IMR-90 (cell line): ENCODE measurements around the gene CASS4. TPM values are rescaled to one million over a fixed set of nuclear protein-coding genes. Genes with fewer than 3 reads are reported as not detected.

Source experiments
- ATAC-seq: fragments of 200-7000 bp; cut with Tn5 transposase; 2 replicates; pipeline ENCODE4 v1.9.1; 2020; ENCODE audit warnings: low read depth, mild to moderate bottlenecking, moderate library complexity
- BruUV-seq: library from RNA; stranded (reverse); fragments of 400-500 nt; replicated peaks from 2 replicates; lab custom pipeline; 2021; lab: Mats Ljungman, UMichigan
- CTCF ChIA-PET: fragments of 300-600 bp; formaldehyde crosslinking; extraction: SDS; loops from one replicate; lab custom pipeline; 2021; ENCODE audit warnings: antibody characterized with exemption; lab: Yijun Ruan, JAX
- POLR2A ChIA-PET: fragments of 300-600 bp; sonication (Branson Sonifier 250); formaldehyde crosslinking; loops from one replicate; lab custom pipeline; 2022; ENCODE audit warnings: antibody characterized with exemption; ENCODE audit not compliant: unreplicated experiment; lab: Charles Lee
- DNase-seq: peaks from one replicate; pipeline ENCODE4 v3.0.0; 2013
- H2AFZ ChIP-seq: replicated peaks from 2 replicates; pipeline ENCODE3; 2013; ENCODE audit warnings: low read length, mild to moderate bottlenecking; ENCODE audit not compliant: poor library complexity
- H2AK5ac ChIP-seq: 2 replicates; pipeline ENCODE4 v1.6.1; 2013; ENCODE audit warnings: low read depth, low read length, inconsistent platforms
- H2AK9ac ChIP-seq: replicated peaks from 2 replicates; pipeline ENCODE3; 2013; ENCODE audit warnings: mild to moderate bottlenecking, low read depth, low read length, moderate library complexity; ENCODE audit not compliant: poor library complexity
- H2BK120ac ChIP-seq: 2 replicates; pipeline ENCODE4 v1.6.1; 2013; ENCODE audit warnings: low read depth, low read length, inconsistent platforms
- H2BK15ac ChIP-seq: 3 replicates; pipeline ENCODE4 v1.6.1; 2013; ENCODE audit warnings: low read depth, low read length, inconsistent platforms
- H2BK20ac ChIP-seq: 2 replicates; pipeline ENCODE4 v1.6.1; 2013; ENCODE audit warnings: low read depth, mild to moderate bottlenecking, inconsistent platforms, low read length, moderate library complexity
- H2BK5ac ChIP-seq: 2 replicates; pipeline ENCODE4 v1.6.1; 2013; ENCODE audit warnings: mild to moderate bottlenecking, low read depth, low read length, inconsistent platforms; ENCODE audit not compliant: poor library complexity, severe bottlenecking
- H3K14ac ChIP-seq: replicated peaks from 2 replicates; pipeline ENCODE4 v1.6.1; 2013; ENCODE audit warnings: low read depth, low read length, inconsistent platforms
- H3K18ac ChIP-seq: 2 replicates; pipeline ENCODE4 v1.6.1; 2013; ENCODE audit warnings: low read depth, low read length, control low read depth
- H3K23ac ChIP-seq: 2 replicates; pipeline ENCODE4 v1.6.1; 2013; ENCODE audit warnings: low read depth, low read length, inconsistent platforms
- H3K27ac ChIP-seq: 2 replicates; pipeline ENCODE4 v1.5.1; 2013; ENCODE audit warnings: mild to moderate bottlenecking, control low read depth, low read length; ENCODE audit not compliant: insufficient read depth
- H3K27me3 ChIP-seq: 2 replicates; pipeline ENCODE4 v1.6.1; 2013; ENCODE audit warnings: low read length; ENCODE audit not compliant: control insufficient read depth, insufficient read depth
- H3K36me3 ChIP-seq: 2 replicates; pipeline ENCODE4 v1.6.1; 2013; ENCODE audit warnings: low read length, mixed read lengths; ENCODE audit not compliant: control insufficient read depth, insufficient read depth
- H3K4ac ChIP-seq: 2 replicates; pipeline ENCODE4 v1.6.1; 2013; ENCODE audit warnings: low read depth, low read length, inconsistent platforms
- H3K4me1 ChIP-seq: 2 replicates; pipeline ENCODE4 v1.6.1; 2013; ENCODE audit warnings: low read length, mixed read lengths; ENCODE audit not compliant: control insufficient read depth, insufficient read depth
- H3K4me2 ChIP-seq: 2 replicates; pipeline ENCODE4 v1.6.1; 2013; ENCODE audit warnings: low read depth, mild to moderate bottlenecking, control low read depth, low read length, moderate library complexity
- H3K4me3 ChIP-seq: 2 replicates; pipeline ENCODE4 v1.5.1; 2013; ENCODE audit warnings: low read depth, mild to moderate bottlenecking, control low read depth, low read length, moderate library complexity; ENCODE audit not compliant: insufficient read depth
- H3K56ac ChIP-seq: 2 replicates; pipeline ENCODE4 v1.6.1; 2013; ENCODE audit warnings: low read length, inconsistent platforms; ENCODE audit not compliant: insufficient read depth; ENCODE audit errors: extremely low read depth
- H3K79me1 ChIP-seq, 2 experiments: 2 replicates each; pipeline ENCODE4 v1.6.1; 2013; ENCODE audit warnings: low read length in 2 of 2, inconsistent platforms in 1 of 2, low read depth in 1 of 2
- H3K9ac ChIP-seq: 2 replicates; pipeline ENCODE4 v1.6.1; 2013; ENCODE audit warnings: low read depth, low read length, control low read depth
- H3K9me1 ChIP-seq: 2 replicates; pipeline ENCODE4 v1.6.1; 2013; ENCODE audit warnings: low read length, inconsistent platforms; ENCODE audit not compliant: insufficient read depth
- H3K9me3 ChIP-seq: 2 replicates; pipeline ENCODE4 v1.6.1; 2013; ENCODE audit warnings: low read length; ENCODE audit not compliant: control insufficient read depth, insufficient read depth
- H4K20me1 ChIP-seq: 2 replicates; pipeline ENCODE4 v1.6.1; 2013; ENCODE audit warnings: low read length, inconsistent platforms; ENCODE audit not compliant: insufficient read depth
- H4K5ac ChIP-seq: 2 replicates; pipeline ENCODE4 v1.6.1; 2013; ENCODE audit warnings: mild to moderate bottlenecking, low read depth, low read length, control low read depth
- H4K8ac ChIP-seq, 2 experiments: 2 replicates each; pipeline ENCODE4 v1.6.1; 2013; ENCODE audit warnings: low read depth in 2 of 2, low read length in 2 of 2, control low read depth in 1 of 2, inconsistent platforms in 1 of 2
- H4K91ac ChIP-seq: 2 replicates; pipeline ENCODE4 v1.6.1; 2013; ENCODE audit warnings: low read depth, low read length, inconsistent platforms; ENCODE audit not compliant: insufficient read depth
- CEBPB ChIP-seq: IDR thresholded peaks from 2 replicates; pipeline ENCODE4 v1.6.1; 2012; ENCODE audit warnings: low read depth, low read length, improper control_type of control experiment
- ELK1 ChIP-seq: fragments of 150-350 bp; IDR thresholded peaks from 2 replicates; pipeline ENCODE4 v1.6.1; 2016; ENCODE audit warnings: low read depth, mild to moderate bottlenecking, low read length, moderate library complexity, borderline replicate concordance
- MAZ ChIP-seq: IDR thresholded peaks from 2 replicates; pipeline ENCODE4 v1.6.1; 2012; ENCODE audit warnings: low read depth, mild to moderate bottlenecking, low read length, improper control_type of control experiment, moderate library complexity, borderline replicate concordance
- USF2 ChIP-seq: fragments of 150-350 bp; IDR thresholded peaks from 2 replicates; pipeline ENCODE4 v1.6.1; 2017; ENCODE audit warnings: mild to moderate bottlenecking, antibody characterized with exemption, low read length, low read depth
- WGBS, 2 experiments: methylation state at CpG; one replicate each; pipeline versions ENCODE4 v1.1.5 to v1.1.7; 2013; ENCODE audit warnings: missing lambda C conversion rate in 2 of 2; ENCODE audit not compliant: insufficient read length in 1 of 2; ENCODE audit errors: extremely low coverage in 2 of 2; 5-methylcytosine and 5-hydroxymethylcytosine counted together
- dilution Hi-C: fragments of 300-500 bp; cut with HindIII; formaldehyde crosslinking; loops from one replicate; pipeline ENCODE4 v1.14.3; 2018; ENCODE audit warnings: low sequenced_read_pairs; ENCODE audit not compliant: unreplicated experiment
- in situ Hi-C: fragments of 300-500 bp; cut with MboI; formaldehyde crosslinking; loops from 3 replicates; pipeline ENCODE4 v1.14.3; 2019; ENCODE audit warnings: low sequenced_read_pairs, inconsistent platforms, mixed read lengths
- intact Hi-C: fragments of 100-400 bp; cut with micrococcal nuclease; formaldehyde crosslinking; loops from 2 replicates; pipeline ENCODE4 v1.10.0; 2022
- polyA plus RNA-seq, 3 experiments: library from polyadenylated mRNA; depleted of rRNA; stranded (reverse); fragments of >200 nt; gene quantifications; 2 replicates each; pipeline ENCODE4 v1.2.3, GENCODE V29; 2012; ENCODE audit warnings: low replicate concordance in 1 of 3
- total RNA-seq: library from RNA; depleted of rRNA; stranded (reverse); fragments of >200 nt; gene quantifications from 2 replicates; pipeline ENCODE4 v1.2.3, GENCODE V29; 2012

CASS4 gene
- total and polyA plus RNA-seq, 2 of the 4 experiments (the other 2 are of a cell fraction), result 25.8 to 26.5 TPM

- ChIA-PET POLR2A (no interaction called here), CTCF (interaction anchor here (0.9 kb wide), 1 partner anchor 10 kb away, joined by 3 read pairs; no protein-coding TSS in a partner anchor)
- peaks cover 8% of the 10 kb centered on the region for H3K4me1 ChIP-seq
- H3K56ac ChIP-seq, result no peak overlapping the region
- DNase-seq (peak; percentile 16), ATAC-seq (no peak)
- no peak overlapping the region for H2BK15ac ChIP-seq
- H4K91ac ChIP-seq, result no peak overlapping the region
- TF ChIP-seq CEBPB, result no peak
- TF ChIP-seq ELK1, result no peak
- TF ChIP-seq MAZ, result no peak
- TF ChIP-seq USF2, result peak; percentile 44
- H3K27ac ChIP-seq, result no peak overlapping the region
- H4K20me1 ChIP-seq, result peaks cover 4% of the 10 kb centered on the region; the same call in 1 of the 2 replicates
- H3K4me3 ChIP-seq, result no peak overlapping the region
- H3K9me1 ChIP-seq, result peaks cover 13% of the 10 kb centered on the region
- H3K9ac ChIP-seq, result no peak overlapping the region
- H2AK9ac ChIP-seq, result no peak overlapping the region
- H3K9me3 ChIP-seq, result no peaks in the 10 kb centered on the region
- no peak overlapping the region for H2AK5ac ChIP-seq
- no peak overlapping the region for H3K4ac ChIP-seq
- no CpG with 5 or more reads among the region's 8 CpGs for WGBS, 2 experiments
- peaks cover 36 to 43% of the 10 kb centered on the region in 2 experiments for H3K79me1 ChIP-seq
- intact Hi-C loops (no loop called here), in situ Hi-C loops (loop anchor here (25.0 kb wide), 1 partner anchor 424 kb away; no protein-coding TSS in a partner anchor), dilution Hi-C loops (no loop called here)
- no peak overlapping the region for H2BK20ac ChIP-seq
- no peak overlapping the region for H3K23ac ChIP-seq
- H3K14ac ChIP-seq, result no peak overlapping the region
- H4K5ac ChIP-seq, result no peak overlapping the region
- no peak overlapping the region for H3K18ac ChIP-seq
- no TSS peak for BruUV-seq
- no peak overlapping the region for H2BK120ac ChIP-seq
- no peak overlapping the region for H2BK5ac ChIP-seq
- H3K4me2 ChIP-seq, result no peak overlapping the region
- peaks cover 16% of the 10 kb centered on the region for H3K36me3 ChIP-seq
- H4K8ac ChIP-seq, result no peak overlapping the region
- no peak overlapping the region for H2AFZ ChIP-seq
- H3K27me3 ChIP-seq, result no peaks in the 10 kb centered on the region
These were observed 49.1 kb upstream of the CASS4 start for GRCh38 chr20:56362833-56363413.
